Endometrial microvascular endothelial cells (primary cell): ENCODE measurements around the gene MUC15. TPM values are rescaled to one million over a fixed set of nuclear protein-coding genes. Genes with fewer than 3 reads are reported as not detected.

Experiments used
- in situ Hi-C: cut with HindIII; loops from 2 replicates; pipeline ENCODE4 v1.10.0; 2017; ENCODE audit warnings: low sequenced_read_pairs, low pct_unique_long_range_greater_than_20kb; ENCODE audit errors: inconsistent ontology term
- total RNA-seq: library from RNA; depleted of rRNA; stranded (reverse); fragments of >200 nt; gene quantifications from one replicate; pipeline ENCODE4 v1.2.3, GENCODE V29; 2015; ENCODE audit errors: inconsistent ontology term

MUC15 gene
- total RNA-seq, 1 donor from 2014 or later, result not detected

DNA sequence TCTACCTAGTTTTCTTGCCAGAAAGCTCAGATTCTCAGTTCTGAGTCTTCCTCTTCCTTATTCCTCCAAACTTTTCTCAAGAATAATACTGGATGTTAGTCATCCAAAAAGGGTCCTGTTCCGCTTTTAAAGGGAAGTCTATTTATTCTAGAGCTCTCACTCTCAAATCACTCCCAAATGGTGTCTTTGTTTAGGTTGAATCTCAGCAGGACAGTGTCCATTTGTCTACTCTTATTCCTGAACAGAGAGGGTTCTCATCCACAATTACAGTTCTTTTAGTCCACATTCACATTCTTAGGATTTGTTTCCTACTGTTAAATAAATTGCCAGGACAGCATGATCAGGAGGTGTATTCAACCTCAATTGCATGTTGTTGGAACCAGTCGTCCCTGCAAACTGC lies 61.3 kb downstream of the MUC15 start:
- in situ Hi-C loops, result no loop called here

DNA sequence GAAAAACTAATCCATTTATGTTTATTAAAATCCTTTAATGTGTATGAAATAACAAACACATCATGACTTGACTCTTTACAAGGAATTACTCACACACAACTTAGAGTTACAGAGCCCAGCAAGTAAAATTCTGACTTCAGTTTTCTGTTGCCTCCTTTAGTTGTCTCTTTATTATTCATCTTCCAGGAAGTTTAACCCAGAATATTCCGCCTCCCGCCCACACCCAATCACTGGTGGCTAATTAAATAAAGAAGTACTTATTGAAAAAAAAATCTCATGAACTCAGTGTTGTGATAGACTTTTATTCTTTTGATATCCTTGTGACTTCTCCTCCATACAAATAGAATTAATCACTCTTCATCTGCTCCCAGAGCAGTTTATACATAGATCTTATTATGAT lies 61.9 kb downstream of the MUC15 start:
- in situ Hi-C loops, result no loop called here

Other genes starting within 250 kb of the MUC15 start
- not detected for gene ANO3, start 240.1 kb downstream of the MUC15 start, total RNA-seq
- gene SLC5A12, start 149.8 kb upstream of the MUC15 start, total RNA-seq, result not detected